HL-60 (cell line): ENCODE data around the gene STEAP3.

Experiments
- DNase-seq, 2 experiments: peaks; one replicate each; pipeline ENCODE4 v3.0.0-alpha.2; 2010 to 2020; ENCODE audit warnings: low read depth in 1 of 2, low spot score in 1 of 2
- H3K27ac ChIP-seq: fragments of 250-450 bp; sonication (Bioruptor Pico); replicated peaks from 2 replicates; pipeline ENCODE4 v1.5.1; 2020; ENCODE audit warnings: mild to moderate bottlenecking, moderate library complexity
- H3K27me3 ChIP-seq: fragments of 250-450 bp; sonication (Bioruptor Pico); 2 replicates; pipeline ENCODE4 v1.5.1; 2021; ENCODE audit warnings: mild to moderate bottlenecking, moderate library complexity; ENCODE audit not compliant: insufficient read depth, poor library complexity, severe bottlenecking
- H3K4me3 ChIP-seq: replicated peaks from 2 replicates; pipeline ENCODE4 v1.5.1; 2011; ENCODE audit warnings: mild to moderate bottlenecking, control low read depth, low read length; ENCODE audit not compliant: insufficient read depth
- GABPA ChIP-seq: IDR thresholded peaks from 2 replicates; pipeline ENCODE4 v1.6.1; 2012; ENCODE audit warnings: low read depth
- POLR2AphosphoS5 ChIP-seq: IDR thresholded peaks from 2 replicates; pipeline ENCODE4 v1.6.1; 2012; ENCODE audit warnings: low read depth
- SPI1 ChIP-seq: IDR thresholded peaks from 2 replicates; pipeline ENCODE4 v1.6.1; 2012; ENCODE audit warnings: low read depth, mild to moderate bottlenecking, borderline replicate concordance
- TF ChIP-seq, protein P1 (sequence below): IDR thresholded peaks from one replicate; pipeline ENCODE4 v1.5.1; 2011; ENCODE audit warnings: low read length, control low read depth, inconsistent platforms; ENCODE audit not compliant: insufficient read depth
- TF ChIP-seq, protein P2 (sequence below): IDR thresholded peaks from 2 replicates; pipeline ENCODE4 v1.6.1; 2012; ENCODE audit warnings: low read depth; ENCODE audit not compliant: insufficient replicate concordance

STEAP3 gene

DNA sequence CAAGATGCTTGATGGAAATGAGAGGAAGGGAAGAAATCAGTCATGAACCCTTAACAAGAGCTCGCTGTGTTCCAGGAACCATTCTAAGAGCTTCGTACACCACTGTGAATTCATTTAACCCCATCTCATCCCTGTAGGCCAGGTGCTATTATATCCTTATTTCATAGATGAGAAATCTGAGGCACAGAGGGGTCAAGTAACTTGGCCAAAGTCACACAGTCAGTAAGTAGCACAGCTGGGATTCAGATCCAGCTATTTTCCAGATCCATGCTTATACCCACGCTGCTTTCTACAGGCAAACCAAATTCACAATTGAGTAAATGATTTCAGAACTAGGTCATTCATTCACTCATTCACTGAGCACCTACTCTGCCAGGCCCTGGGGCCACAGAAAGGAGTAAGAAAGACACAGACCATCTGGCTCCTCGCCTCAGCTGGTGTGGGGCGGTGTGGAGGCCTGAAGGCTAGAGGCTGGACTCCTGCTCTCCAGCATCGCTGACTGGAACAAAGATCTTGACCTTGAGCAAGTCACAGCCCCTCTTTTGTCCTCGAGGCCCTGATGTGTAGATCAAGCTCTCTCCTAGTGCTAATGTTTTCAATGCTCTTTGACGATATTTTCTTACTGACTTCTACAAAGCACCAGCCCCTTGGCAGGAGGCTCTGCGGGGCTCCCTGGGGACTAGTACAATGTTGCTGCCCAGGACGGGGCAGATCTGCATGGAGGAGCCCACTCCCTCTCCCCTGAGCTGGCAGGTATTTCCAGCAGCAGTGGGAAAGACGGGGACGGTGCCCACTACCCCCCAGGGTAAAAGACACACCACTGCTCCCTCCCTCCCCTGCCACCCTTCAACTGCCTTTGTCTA lies 26.5 kb downstream of the STEAP3 start:
- DNase-seq, result no peak
- no peak overlapping the region for H3K4me3 ChIP-seq
- no peak overlapping the region for H3K27ac ChIP-seq
- no peaks in the 10 kb centered on the region for H3K27me3 ChIP-seq
- TF ChIP-seq GABPA, result no peak
- TF ChIP-seq, protein P1, sequence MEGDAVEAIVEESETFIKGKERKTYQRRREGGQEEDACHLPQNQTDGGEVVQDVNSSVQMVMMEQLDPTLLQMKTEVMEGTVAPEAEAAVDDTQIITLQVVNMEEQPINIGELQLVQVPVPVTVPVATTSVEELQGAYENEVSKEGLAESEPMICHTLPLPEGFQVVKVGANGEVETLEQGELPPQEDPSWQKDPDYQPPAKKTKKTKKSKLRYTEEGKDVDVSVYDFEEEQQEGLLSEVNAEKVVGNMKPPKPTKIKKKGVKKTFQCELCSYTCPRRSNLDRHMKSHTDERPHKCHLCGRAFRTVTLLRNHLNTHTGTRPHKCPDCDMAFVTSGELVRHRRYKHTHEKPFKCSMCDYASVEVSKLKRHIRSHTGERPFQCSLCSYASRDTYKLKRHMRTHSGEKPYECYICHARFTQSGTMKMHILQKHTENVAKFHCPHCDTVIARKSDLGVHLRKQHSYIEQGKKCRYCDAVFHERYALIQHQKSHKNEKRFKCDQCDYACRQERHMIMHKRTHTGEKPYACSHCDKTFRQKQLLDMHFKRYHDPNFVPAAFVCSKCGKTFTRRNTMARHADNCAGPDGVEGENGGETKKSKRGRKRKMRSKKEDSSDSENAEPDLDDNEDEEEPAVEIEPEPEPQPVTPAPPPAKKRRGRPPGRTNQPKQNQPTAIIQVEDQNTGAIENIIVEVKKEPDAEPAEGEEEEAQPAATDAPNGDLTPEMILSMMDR, result no peak
- no peak for TF ChIP-seq POLR2AphosphoS5
- TF ChIP-seq SPI1, result no peak
- TF ChIP-seq, protein P2, sequence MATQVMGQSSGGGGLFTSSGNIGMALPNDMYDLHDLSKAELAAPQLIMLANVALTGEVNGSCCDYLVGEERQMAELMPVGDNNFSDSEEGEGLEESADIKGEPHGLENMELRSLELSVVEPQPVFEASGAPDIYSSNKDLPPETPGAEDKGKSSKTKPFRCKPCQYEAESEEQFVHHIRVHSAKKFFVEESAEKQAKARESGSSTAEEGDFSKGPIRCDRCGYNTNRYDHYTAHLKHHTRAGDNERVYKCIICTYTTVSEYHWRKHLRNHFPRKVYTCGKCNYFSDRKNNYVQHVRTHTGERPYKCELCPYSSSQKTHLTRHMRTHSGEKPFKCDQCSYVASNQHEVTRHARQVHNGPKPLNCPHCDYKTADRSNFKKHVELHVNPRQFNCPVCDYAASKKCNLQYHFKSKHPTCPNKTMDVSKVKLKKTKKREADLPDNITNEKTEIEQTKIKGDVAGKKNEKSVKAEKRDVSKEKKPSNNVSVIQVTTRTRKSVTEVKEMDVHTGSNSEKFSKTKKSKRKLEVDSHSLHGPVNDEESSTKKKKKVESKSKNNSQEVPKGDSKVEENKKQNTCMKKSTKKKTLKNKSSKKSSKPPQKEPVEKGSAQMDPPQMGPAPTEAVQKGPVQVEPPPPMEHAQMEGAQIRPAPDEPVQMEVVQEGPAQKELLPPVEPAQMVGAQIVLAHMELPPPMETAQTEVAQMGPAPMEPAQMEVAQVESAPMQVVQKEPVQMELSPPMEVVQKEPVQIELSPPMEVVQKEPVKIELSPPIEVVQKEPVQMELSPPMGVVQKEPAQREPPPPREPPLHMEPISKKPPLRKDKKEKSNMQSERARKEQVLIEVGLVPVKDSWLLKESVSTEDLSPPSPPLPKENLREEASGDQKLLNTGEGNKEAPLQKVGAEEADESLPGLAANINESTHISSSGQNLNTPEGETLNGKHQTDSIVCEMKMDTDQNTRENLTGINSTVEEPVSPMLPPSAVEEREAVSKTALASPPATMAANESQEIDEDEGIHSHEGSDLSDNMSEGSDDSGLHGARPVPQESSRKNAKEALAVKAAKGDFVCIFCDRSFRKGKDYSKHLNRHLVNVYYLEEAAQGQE, result no peak

DNA sequence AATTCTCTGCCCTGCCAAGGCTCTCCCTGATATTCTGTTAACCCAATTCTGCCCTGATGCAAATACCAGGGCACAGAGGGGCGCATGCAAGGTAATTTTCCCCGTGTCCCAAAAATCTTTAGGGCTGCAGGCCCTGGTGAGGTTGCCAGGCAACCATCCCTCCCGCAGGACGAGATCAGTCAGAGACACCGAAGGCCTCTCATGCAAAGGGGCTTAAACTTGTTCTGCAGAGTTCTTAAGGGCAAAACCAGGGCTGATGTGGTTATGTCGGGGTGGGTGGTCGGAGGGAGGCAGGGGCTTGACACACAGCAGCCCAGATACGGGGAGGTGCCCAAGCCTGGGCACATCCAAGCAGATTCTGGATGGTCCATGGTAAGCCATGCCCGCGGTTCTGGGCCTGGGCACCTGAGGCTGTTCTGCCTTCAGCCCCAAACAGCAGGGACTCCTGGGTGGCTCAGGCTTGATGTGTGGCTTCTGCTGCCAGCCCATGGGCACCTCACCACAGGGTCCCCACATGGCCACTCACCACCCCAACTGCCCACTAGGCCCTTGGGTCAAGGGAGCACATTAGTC lies 27.2 kb downstream of the STEAP3 start:
- TF ChIP-seq, protein P2, result no peak
- TF ChIP-seq POLR2AphosphoS5 (no peak), SPI1 (no peak), GABPA (no peak)
- TF ChIP-seq, protein P1, result no peak
- H3K27ac ChIP-seq, result no peak overlapping the region

DNA sequence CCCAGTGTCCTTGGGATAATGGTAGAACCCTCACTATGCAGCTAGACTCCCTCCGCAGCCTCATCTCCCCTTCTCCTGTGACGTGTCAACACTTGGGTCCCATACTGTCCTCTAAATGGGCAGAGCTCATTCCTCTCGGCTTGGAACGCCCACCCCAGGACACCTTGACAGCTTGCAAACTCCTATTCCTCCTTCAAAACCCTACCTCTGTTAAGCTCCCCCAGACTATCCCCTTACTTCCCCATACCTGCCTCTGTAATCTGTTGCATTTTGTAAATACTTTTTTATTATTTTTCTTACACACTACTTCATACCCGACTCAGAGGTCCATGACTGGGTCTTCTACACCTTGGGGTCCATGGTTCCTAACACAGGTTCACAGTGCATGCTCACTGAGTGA lies 28.0 kb downstream of the STEAP3 start:
- H3K27me3 ChIP-seq, result no peaks in the 10 kb centered on the region
- H3K27ac ChIP-seq, result no peak overlapping the region
- no peak for DNase-seq
- H3K4me3 ChIP-seq, result no peak overlapping the region
- TF ChIP-seq POLR2AphosphoS5 (no peak), GABPA (no peak), SPI1 (no peak)
- TF ChIP-seq, protein P1, result no peak
- TF ChIP-seq, protein P2, result no peak

More for the DNA sequence above, 27.2 kb downstream of the STEAP3 start:
- H3K4me3 ChIP-seq, result no peak overlapping the region
- no peaks in the 10 kb centered on the region for H3K27me3 ChIP-seq
- no peak for DNase-seq
